Erythroblast (primary cell): ENCODE results near the gene PDGFRB.

Experiments used
- DNase-seq, 2 experiments: peaks; one replicate each; lab custom pipeline; 2025; lab: John Stamatoyannopoulos, UW
- GATA1 ChIP-seq: IDR thresholded peaks from 2 replicates; pipeline ENCODE4 v1.6.1; 2011; ENCODE audit warnings: low read depth, mild to moderate bottlenecking, control low read depth, low read length, moderate library complexity
- POLR2A ChIP-seq: IDR thresholded peaks from 2 replicates; pipeline ENCODE4 v1.6.1; 2011; ENCODE audit warnings: mild to moderate bottlenecking, low read length

The PDGFRB gene

GRCh38 chr5:150069672-150070627 lies 85.7 kb downstream of the PDGFRB start:
- TF ChIP-seq GATA1, result no peak
- no peak for TF ChIP-seq POLR2A
- DNase-seq, result no peak

- DNase-seq, result no peak
- TF ChIP-seq GATA1 (no peak), POLR2A (no peak)
These were observed 86.5 kb downstream of the PDGFRB start for GRCh38 chr5:150068961-150069645.

DNA sequence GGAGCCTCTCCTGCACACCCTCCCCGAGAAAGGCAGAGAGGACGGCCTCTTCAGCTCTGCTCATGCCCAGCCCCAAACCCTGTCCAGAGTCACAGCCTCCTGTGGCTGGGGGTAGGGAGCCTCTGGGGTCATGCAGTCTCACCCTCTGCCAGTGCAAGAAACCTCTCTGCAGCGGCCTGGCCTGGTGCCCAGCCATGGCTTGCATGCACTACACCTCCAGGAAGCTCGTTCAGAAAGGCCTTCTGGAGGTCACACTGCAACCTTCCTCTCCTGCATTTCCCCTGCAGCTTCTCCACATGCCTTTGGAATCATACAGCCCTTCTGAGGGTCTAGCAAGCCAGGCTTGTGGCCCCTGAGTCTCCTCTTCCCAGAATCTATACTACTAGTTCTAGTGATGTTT lies 87.2 kb downstream of the PDGFRB start:
- TF ChIP-seq GATA1 (no peak), POLR2A (no peak)
- DNase-seq, result no peak

GRCh38 chr5:150068071-150068470 lies 87.6 kb downstream of the PDGFRB start:
- DNase-seq, result no peak
- no peak for TF ChIP-seq POLR2A

DNA sequence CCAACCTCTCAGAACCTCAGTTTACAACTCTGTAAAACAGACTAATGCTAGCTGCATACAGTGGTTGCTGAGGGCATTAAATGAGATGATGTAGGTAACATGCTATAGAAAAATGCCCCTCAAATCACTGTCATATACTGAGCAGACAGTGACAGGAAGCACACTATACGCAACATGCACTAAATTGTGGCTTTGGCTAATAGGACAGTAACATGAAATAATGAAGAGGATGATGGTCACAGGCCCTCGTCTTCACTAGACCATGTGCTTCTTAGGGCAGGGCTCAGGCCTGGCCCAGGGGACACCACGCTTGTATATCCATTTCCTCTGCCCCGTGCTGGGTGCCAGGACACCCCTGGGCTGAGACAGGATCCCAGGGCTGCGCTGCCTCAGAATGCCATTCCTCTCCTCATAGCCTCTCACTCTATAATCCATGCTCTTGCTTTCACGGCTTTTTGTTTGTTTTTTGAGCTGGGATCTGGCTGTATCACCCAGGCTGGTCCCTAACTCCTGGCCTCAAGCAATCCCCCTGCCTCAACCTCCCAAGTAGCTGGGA lies 88.2 kb downstream of the PDGFRB start:
- DNase-seq, result no peak
- no peak for TF ChIP-seq POLR2A
- no peak for TF ChIP-seq GATA1

DNA sequence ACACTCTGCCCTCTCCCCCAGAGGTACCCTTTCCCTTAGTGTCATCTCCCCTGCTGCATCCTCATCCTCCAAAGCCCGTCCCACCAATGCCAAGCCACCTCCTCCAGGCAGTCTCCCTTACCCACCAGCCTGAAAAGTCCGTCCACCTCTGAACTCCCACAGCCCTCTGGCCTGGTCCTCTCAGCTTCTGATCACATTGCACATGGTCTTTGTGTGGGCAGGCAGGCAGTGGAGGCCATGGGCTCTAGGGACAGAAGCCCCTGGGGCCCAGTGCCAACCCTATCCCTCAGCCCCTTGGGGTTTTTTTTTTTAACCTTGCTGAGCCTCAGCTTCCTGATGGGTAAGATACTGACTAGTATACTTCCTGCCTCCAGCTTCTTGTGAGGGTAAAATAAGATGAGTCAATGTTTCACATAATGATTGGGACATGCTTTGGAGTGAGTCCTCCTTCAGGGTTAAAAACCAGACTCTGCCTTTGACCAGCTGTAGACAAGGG lies 88.7 kb downstream of the PDGFRB start:
- no peak for DNase-seq
- TF ChIP-seq GATA1 (no peak), POLR2A (no peak)

GRCh38 chr5:150066436-150066835 lies 89.2 kb downstream of the PDGFRB start:
- no peak for TF ChIP-seq GATA1
- DNase-seq, result no peak

- no peak for DNase-seq
- no peak for TF ChIP-seq POLR2A
- TF ChIP-seq GATA1, result no peak
These were observed 89.8 kb downstream of the PDGFRB start for GRCh38 chr5:150065886-150066285.

GRCh38 chr5:150065346-150065745 lies 90.3 kb downstream of the PDGFRB start:
- no peak for DNase-seq
- TF ChIP-seq POLR2A (no peak), GATA1 (no peak)

- TF ChIP-seq GATA1 (no peak), POLR2A (no peak)
- DNase-seq, result no peak
These were observed 90.9 kb downstream of the PDGFRB start for GRCh38 chr5:150064681-150065220.
